ENCODE data around the gene SPDYA.

The SPDYA gene

GRCh38 chr2:28824870-28825269 lies 14.2 kb downstream of the SPDYA start:
- H2AFZ ChIP-seq (ENCODE audit: low read length), result no peak overlapping the region
- no peak for TF ChIP-seq CTCF (IDR thresholded peaks at IDR 0.05; ENCODE audit: low read length)
- TF ChIP-seq EZH2 (IDR thresholded peaks at IDR 0.05; ENCODE audit: borderline replicate concordance, low read length), result no peak
- H3K4me2 ChIP-seq (ENCODE audit: low read length), result no peak overlapping the region
- H4K20me1 ChIP-seq (ENCODE audit: insufficient read depth, low read length), result no peaks in the 10 kb centered on the region
- no peaks in the 10 kb centered on the region for H3K4me1 ChIP-seq (ENCODE audit: insufficient read depth, low read length, severe bottlenecking)
- H3K9ac ChIP-seq (ENCODE audit: low read length), result no peak overlapping the region
- H3F3A ChIP-seq (ENCODE audit: insufficient read depth, low read length), result no peaks in the 10 kb centered on the region
- no peaks in the 10 kb centered on the region for H3K9me3 ChIP-seq (ENCODE audit: low read length)
- H3K79me2 ChIP-seq (ENCODE audit: insufficient read depth, low read length), result no peaks in the 10 kb centered on the region
- H3K36me3 ChIP-seq (ENCODE audit: insufficient read depth, low read length), result no peaks in the 10 kb centered on the region; the same call in 1 of the 2 replicates
- H3K9me2 ChIP-seq (ENCODE audit: low read depth, low read length), result no peaks in the 10 kb centered on the region
- H3K27ac ChIP-seq (ENCODE audit: low read depth, low read length, poor library complexity, severe bottlenecking), result no peak overlapping the region
- H3K27me3 ChIP-seq (ENCODE audit: insufficient read depth, low read length), result no peaks in the 10 kb centered on the region
- H3K4me3 ChIP-seq (ENCODE audit: low read depth, low read length, poor library complexity, severe bottlenecking), result no peak overlapping the region

- Histone ChIP-seq H3K4me2 (ENCODE audit: low read length) (no peak overlapping the region), H3K4me3 (ENCODE audit: low read depth, low read length, poor library complexity, severe bottlenecking) (no peak overlapping the region), H3F3A (ENCODE audit: insufficient read depth, low read length) (no peaks in the 10 kb centered on the region), H2AFZ (ENCODE audit: low read length) (no peak overlapping the region), H3K9me2 (ENCODE audit: low read depth, low read length) (no peaks in the 10 kb centered on the region), H3K79me2 (ENCODE audit: insufficient read depth, low read length) (no peaks in the 10 kb centered on the region), H3K9ac (ENCODE audit: low read length) (no peak overlapping the region), H3K4me1 (ENCODE audit: insufficient read depth, low read length, severe bottlenecking) (no peaks in the 10 kb centered on the region), H3K36me3 (ENCODE audit: insufficient read depth, low read length) (no peaks in the 10 kb centered on the region; the same call in 1 of the 2 replicates), H3K27me3 (ENCODE audit: insufficient read depth, low read length) (no peaks in the 10 kb centered on the region), H4K20me1 (ENCODE audit: insufficient read depth, low read length) (no peaks in the 10 kb centered on the region), H3K9me3 (ENCODE audit: low read length) (no peaks in the 10 kb centered on the region), H3K27ac (ENCODE audit: low read depth, low read length, poor library complexity, severe bottlenecking) (no peak overlapping the region)
- TF ChIP-seq CTCF (IDR thresholded peaks at IDR 0.05; ENCODE audit: low read length) (no peak), EZH2 (IDR thresholded peaks at IDR 0.05; ENCODE audit: borderline replicate concordance, low read length) (no peak)
These were observed 17.7 kb downstream of the SPDYA start for GRCh38 chr2:28828382-28828781.

DNA sequence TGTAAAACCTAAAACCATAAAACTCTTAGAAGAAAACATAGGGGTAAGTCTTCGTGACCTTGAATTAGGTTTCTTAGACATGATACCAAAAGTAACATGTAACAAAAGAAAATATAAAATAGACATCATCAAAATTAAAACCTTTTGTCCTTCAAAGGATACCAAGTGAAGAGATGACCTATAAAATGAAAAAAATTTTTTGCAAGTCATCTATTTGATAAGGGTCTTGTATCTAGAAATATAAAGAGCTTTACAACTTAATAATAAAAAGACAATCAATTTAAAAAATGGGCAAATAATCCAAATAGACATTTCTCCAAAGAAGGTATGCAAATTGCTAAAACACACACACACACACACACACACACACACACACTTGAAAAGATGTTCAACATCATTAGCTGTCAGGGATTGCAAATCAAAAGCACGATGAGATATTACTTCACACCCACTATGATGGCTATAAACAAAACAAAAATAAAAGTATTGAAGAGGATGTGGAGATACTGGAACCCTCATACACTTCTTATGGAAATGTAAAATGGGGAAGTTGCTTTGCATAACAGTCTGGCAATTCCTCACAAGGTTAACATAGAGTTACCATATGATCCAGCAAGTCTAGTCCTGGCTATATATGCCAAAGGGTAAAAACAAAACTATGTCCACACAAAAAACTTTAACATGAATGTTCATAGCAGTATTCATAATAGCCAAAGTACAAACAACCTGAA lies 23.3 kb downstream of the SPDYA start:
- Histone ChIP-seq H3K9ac (ENCODE audit: low read length) (no peak overlapping the region), H3K27ac (ENCODE audit: low read depth, low read length, poor library complexity, severe bottlenecking) (no peak overlapping the region), H2AFZ (ENCODE audit: low read length) (no peak overlapping the region), H3K4me1 (ENCODE audit: insufficient read depth, low read length, severe bottlenecking) (no peaks in the 10 kb centered on the region), H4K20me1 (ENCODE audit: insufficient read depth, low read length) (no peaks in the 10 kb centered on the region), H3K9me3 (ENCODE audit: low read length) (no peaks in the 10 kb centered on the region), H3K4me3 (ENCODE audit: low read depth, low read length, poor library complexity, severe bottlenecking) (no peak overlapping the region), H3K27me3 (ENCODE audit: insufficient read depth, low read length) (no peaks in the 10 kb centered on the region), H3K9me2 (ENCODE audit: low read depth, low read length) (no peaks in the 10 kb centered on the region), H3K79me2 (ENCODE audit: insufficient read depth, low read length) (no peaks in the 10 kb centered on the region), H3K4me2 (ENCODE audit: low read length) (no peak overlapping the region), H3K36me3 (ENCODE audit: insufficient read depth, low read length) (no peaks in the 10 kb centered on the region), H3F3A (ENCODE audit: insufficient read depth, low read length) (no peaks in the 10 kb centered on the region)
- TF ChIP-seq EZH2 (IDR thresholded peaks at IDR 0.05; ENCODE audit: borderline replicate concordance, low read length), result no peak
- TF ChIP-seq CTCF (IDR thresholded peaks at IDR 0.05; ENCODE audit: low read length), result no peak
